NT2/D1 (cell line): ENCODE results near the gene SMYD1.

Experiments used
- SUZ12 ChIP-seq: IDR thresholded peaks from 2 replicates; pipeline ENCODE4 v1.6.1; 2011; ENCODE audit not compliant: insufficient read length, insufficient read depth; ENCODE audit errors: extremely low read depth
- YY1 ChIP-seq: IDR thresholded peaks from 2 replicates; pipeline ENCODE4 v1.6.1; 2011; ENCODE audit not compliant: insufficient read length, insufficient read depth
- ZNF274 ChIP-seq: IDR thresholded peaks from 2 replicates; pipeline ENCODE4 v1.6.1; 2011; ENCODE audit warnings: mild to moderate bottlenecking, low read depth, low read length

- no peak for TF ChIP-seq ZNF274
- no peak for TF ChIP-seq SUZ12
- no peak for TF ChIP-seq YY1
Observed at GRCh38 chr2:88048541-88048940, 19.1 kb upstream of the SMYD1 start.
